H9 (cell line): ENCODE results near the gene UNC5C. TPM values are rescaled to one million over a fixed set of nuclear protein-coding genes. Genes with fewer than 3 reads are reported as not detected.

Experiments used
- DNase-seq: peaks from one replicate; pipeline ENCODE4 v3.0.0-alpha.2; 2017
- H2AFZ ChIP-seq: one replicate; pipeline ENCODE4 v1.6.1; 2013; ENCODE audit warnings: mild to moderate bottlenecking, low read length, control low read depth, moderate library complexity
- H2AK5ac ChIP-seq: 2 replicates; pipeline ENCODE4 v1.6.1; 2013; ENCODE audit warnings: low read length, control low read depth, mixed read lengths; ENCODE audit not compliant: insufficient read length
- H2BK120ac ChIP-seq: one replicate; pipeline ENCODE4 v1.6.1; 2013; ENCODE audit warnings: low read depth, mild to moderate bottlenecking, low read length, control low read depth, inconsistent platforms; ENCODE audit not compliant: poor library complexity, severe bottlenecking
- H2BK12ac ChIP-seq: 2 replicates; pipeline ENCODE4 v1.6.1; 2013; ENCODE audit warnings: low read length, control low read depth, mixed read lengths, low read depth; ENCODE audit not compliant: insufficient read length
- H2BK15ac ChIP-seq: 2 replicates; pipeline ENCODE4 v1.6.1; 2013; ENCODE audit warnings: low read depth, low read length, control low read depth
- H2BK20ac ChIP-seq: one replicate; pipeline ENCODE4 v1.6.1; 2013; ENCODE audit warnings: low read depth, mild to moderate bottlenecking, low read length, control low read depth, inconsistent platforms; ENCODE audit not compliant: poor library complexity, severe bottlenecking
- H2BK5ac ChIP-seq: 2 replicates; pipeline ENCODE4 v1.6.1; 2013; ENCODE audit warnings: low read length, control low read depth, mixed read lengths; ENCODE audit not compliant: insufficient read length
- H3K14ac ChIP-seq: 2 replicates; pipeline ENCODE4 v1.6.1; 2013; ENCODE audit warnings: low read length, control low read depth; ENCODE audit not compliant: insufficient read depth
- H3K18ac ChIP-seq: 2 replicates; pipeline ENCODE4 v1.6.1; 2013; ENCODE audit warnings: low read depth, mild to moderate bottlenecking, mixed read lengths, low read length, control low read depth; ENCODE audit not compliant: insufficient read length
- H3K23ac ChIP-seq: 2 replicates; pipeline ENCODE4 v1.6.1; 2013; ENCODE audit warnings: low read length, control low read depth, mixed read lengths, low read depth; ENCODE audit not compliant: insufficient read length
- H3K23me2 ChIP-seq: 2 replicates; pipeline ENCODE4 v1.6.1; 2013; ENCODE audit warnings: low read depth, mild to moderate bottlenecking, mixed read lengths, low read length, control low read depth; ENCODE audit not compliant: insufficient read length, poor library complexity, severe bottlenecking
- H3K27ac ChIP-seq: 2 replicates; pipeline ENCODE4 v1.5.1; 2013; ENCODE audit warnings: low read length, control low read depth, mixed read lengths, low read depth; ENCODE audit not compliant: insufficient read length
- H3K27me3 ChIP-seq: 2 replicates; pipeline ENCODE4 v1.6.1; 2013; ENCODE audit warnings: low read length, control low read depth, inconsistent platforms; ENCODE audit not compliant: insufficient read depth
- H3K4ac ChIP-seq: 2 replicates; pipeline ENCODE4 v1.6.1; 2013; ENCODE audit warnings: low read depth, mild to moderate bottlenecking, control low read depth, inconsistent platforms, low read length, moderate library complexity
- H3K4me1 ChIP-seq: 2 replicates; pipeline ENCODE4 v1.6.1; 2013; ENCODE audit warnings: low read length, control low read depth, inconsistent platforms; ENCODE audit not compliant: insufficient read depth
- H3K4me2 ChIP-seq: 2 replicates; pipeline ENCODE4 v1.6.1; 2013; ENCODE audit warnings: low read length, control low read depth, mixed read lengths; ENCODE audit not compliant: insufficient read length, insufficient read depth
- H3K56ac ChIP-seq: 2 replicates; pipeline ENCODE4 v1.6.1; 2013; ENCODE audit warnings: low read depth, mild to moderate bottlenecking, mixed read lengths, low read length, control low read depth; ENCODE audit not compliant: insufficient read length
- H3K79me1 ChIP-seq: 2 replicates; pipeline ENCODE4 v1.6.1; 2013; ENCODE audit warnings: low read depth, mild to moderate bottlenecking, moderate library complexity, low read length, control low read depth, inconsistent platforms; ENCODE audit not compliant: insufficient read depth, poor library complexity, severe bottlenecking
- H3K79me2 ChIP-seq: 2 replicates; pipeline ENCODE4 v1.6.1; 2013; ENCODE audit warnings: low read length, control low read depth, inconsistent platforms; ENCODE audit not compliant: insufficient read depth
- H3K9ac ChIP-seq: 2 replicates; pipeline ENCODE4 v1.6.1; 2013; ENCODE audit warnings: low read length, control low read depth, mixed read lengths; ENCODE audit not compliant: insufficient read length; ENCODE audit errors: extremely low read depth
- H3K9me3 ChIP-seq: one replicate; pipeline ENCODE4 v1.6.1; 2013; ENCODE audit warnings: low read depth, low read length, inconsistent platforms; ENCODE audit not compliant: control insufficient read depth
- H3T11ph ChIP-seq: one replicate; pipeline ENCODE4 v1.6.1; 2013; ENCODE audit warnings: mild to moderate bottlenecking, low read length, control low read depth, inconsistent platforms
- H4K20me1 ChIP-seq: one replicate; pipeline ENCODE4 v1.6.1; 2013; ENCODE audit not compliant: control insufficient read depth, insufficient read length, insufficient read depth
- H4K5ac ChIP-seq: 2 replicates; pipeline ENCODE4 v1.6.1; 2013; ENCODE audit warnings: low read depth, mild to moderate bottlenecking, mixed read lengths, low read length, control low read depth; ENCODE audit not compliant: insufficient read length
- H4K8ac ChIP-seq: replicated peaks from 2 replicates; pipeline ENCODE4 v1.6.1; 2013; ENCODE audit warnings: low read length, control low read depth, mixed read lengths, low read depth; ENCODE audit not compliant: insufficient read length
- H4K91ac ChIP-seq: 2 replicates; pipeline ENCODE4 v1.6.1; 2013; ENCODE audit warnings: low read depth, mild to moderate bottlenecking, moderate library complexity, mixed read lengths, low read length, control low read depth; ENCODE audit not compliant: insufficient read length
- H3K27ac Mint-ChIP-seq, 3 experiments: 2 replicates in 2 of 3; 3 replicates in 1 of 3; pipeline ENCODE4 v1.8.0; 2020 to 2021; ENCODE audit warnings: mixed read lengths in 3 of 3, mild to moderate bottlenecking in 1 of 3, moderate library complexity in 1 of 3
- H3K27me3 Mint-ChIP-seq: 2 replicates; pipeline ENCODE4 v1.8.0; 2021; ENCODE audit warnings: low read depth, mild to moderate bottlenecking, moderate library complexity, mixed read lengths
- H3K36me3 Mint-ChIP-seq, 3 experiments: 2 replicates in 2 of 3; 3 replicates in 1 of 3; pipeline ENCODE4 v1.8.0; 2020 to 2021; ENCODE audit warnings: low read depth in 3 of 3, mixed read lengths in 3 of 3; ENCODE audit not compliant: insufficient read depth in 1 of 3
- H3K4me1 Mint-ChIP-seq, 2 experiments: 2 replicates each; pipeline ENCODE4 v1.8.0; 2020; ENCODE audit warnings: mixed read lengths in 2 of 2
- H3K4me3 Mint-ChIP-seq, 2 experiments: 2 replicates in 1 of 2; 3 replicates in 1 of 2; pipeline ENCODE4 v1.8.0; 2020 to 2021; ENCODE audit warnings: mild to moderate bottlenecking in 2 of 2, mixed read lengths in 2 of 2, moderate library complexity in 1 of 2
- H3K9me3 Mint-ChIP-seq, 2 experiments: 2 replicates in 1 of 2; 3 replicates in 1 of 2; pipeline ENCODE4 v1.8.0; 2020; ENCODE audit warnings: mild to moderate bottlenecking in 2 of 2, mixed read lengths in 2 of 2, moderate library complexity in 1 of 2
- WGBS: extraction: QIAGEN DNeasy Blood & Tissue Kit; methylation state at CpG from one replicate; pipeline ENCODE4 v1.1.7; 2013; ENCODE audit warnings: missing lambda C conversion rate, low lambda C conversion rate, mixed read lengths; ENCODE audit not compliant: insufficient read length; ENCODE audit errors: extremely low coverage; 5-methylcytosine and 5-hydroxymethylcytosine counted together
- total RNA-seq: library from RNA; stranded (reverse); gene quantifications from 2 replicates; pipeline ENCODE4 v1.2.1, GENCODE V29; 2021
- TF ChIP-seq, protein P1 (sequence below): fragments of 200-600 bp; sonication (generic); conservative IDR thresholded peaks from 3 replicates; pipeline ENCODE4 v1.8.0; 2021; ENCODE audit warnings: antibody characterized with exemption, mild to moderate bottlenecking

The UNC5C gene
- total RNA-seq, 1 experiment from 2014 or later: not detected

- Histone ChIP-seq H3K56ac (no peak overlapping the region), H2BK120ac (no peak overlapping the region), H3K18ac (no peak overlapping the region), H4K20me1 (no peaks in the 10 kb centered on the region), H2BK5ac (no peak overlapping the region), H2BK12ac (no peak overlapping the region), H3K14ac (no peak overlapping the region), H4K8ac (no peak overlapping the region), H3K79me2 (no peaks in the 10 kb centered on the region), H3K23ac (no peak overlapping the region), H2BK20ac (no peak overlapping the region), H2AK5ac (no peak overlapping the region), H3K23me2 (no peaks in the 10 kb centered on the region), H3K4ac (no peak overlapping the region), H4K5ac (no peak overlapping the region), H2BK15ac (no peak overlapping the region), H4K91ac (no peak overlapping the region), H3K79me1 (no peaks in the 10 kb centered on the region), H3K27ac (no peak overlapping the region), H3T11ph (no peak overlapping the region), H3K4me1 (no peaks in the 10 kb centered on the region), H2AFZ (no peak overlapping the region), H3K9ac (no peak overlapping the region), H3K4me2 (no peak overlapping the region), H3K9me3 (no peaks in the 10 kb centered on the region), H3K27me3 (no peaks in the 10 kb centered on the region)
- no peaks in the 10 kb centered on the region for H3K27me3 Mint-ChIP-seq
- no peaks in the 10 kb centered on the region for H3K36me3 Mint-ChIP-seq
- H3K9me3 Mint-ChIP-seq: no peaks in the 10 kb centered on the region
- WGBS: no CpG with 5 or more reads among the region's 3 CpGs
- no peaks in the 10 kb centered on the region for H3K4me1 Mint-ChIP-seq
- TF ChIP-seq, protein P1, sequence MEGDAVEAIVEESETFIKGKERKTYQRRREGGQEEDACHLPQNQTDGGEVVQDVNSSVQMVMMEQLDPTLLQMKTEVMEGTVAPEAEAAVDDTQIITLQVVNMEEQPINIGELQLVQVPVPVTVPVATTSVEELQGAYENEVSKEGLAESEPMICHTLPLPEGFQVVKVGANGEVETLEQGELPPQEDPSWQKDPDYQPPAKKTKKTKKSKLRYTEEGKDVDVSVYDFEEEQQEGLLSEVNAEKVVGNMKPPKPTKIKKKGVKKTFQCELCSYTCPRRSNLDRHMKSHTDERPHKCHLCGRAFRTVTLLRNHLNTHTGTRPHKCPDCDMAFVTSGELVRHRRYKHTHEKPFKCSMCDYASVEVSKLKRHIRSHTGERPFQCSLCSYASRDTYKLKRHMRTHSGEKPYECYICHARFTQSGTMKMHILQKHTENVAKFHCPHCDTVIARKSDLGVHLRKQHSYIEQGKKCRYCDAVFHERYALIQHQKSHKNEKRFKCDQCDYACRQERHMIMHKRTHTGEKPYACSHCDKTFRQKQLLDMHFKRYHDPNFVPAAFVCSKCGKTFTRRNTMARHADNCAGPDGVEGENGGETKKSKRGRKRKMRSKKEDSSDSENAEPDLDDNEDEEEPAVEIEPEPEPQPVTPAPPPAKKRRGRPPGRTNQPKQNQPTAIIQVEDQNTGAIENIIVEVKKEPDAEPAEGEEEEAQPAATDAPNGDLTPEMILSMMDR: no peak
- no peak overlapping the region for H3K4me3 Mint-ChIP-seq
- no peak overlapping the region for H3K27ac Mint-ChIP-seq
- no peak for DNase-seq
These were observed 16.5 kb downstream of the UNC5C start for GRCh38 chr4:95532305-95532704.
